Measurements from ENCODE around the gene LTK. TPM values are rescaled to one million over a fixed set of nuclear protein-coding genes. Genes with fewer than 3 reads are reported as not detected.

LTK gene
- total RNA-seq, 1 experiment from 2014 or later = 0.07 TPM

DNA sequence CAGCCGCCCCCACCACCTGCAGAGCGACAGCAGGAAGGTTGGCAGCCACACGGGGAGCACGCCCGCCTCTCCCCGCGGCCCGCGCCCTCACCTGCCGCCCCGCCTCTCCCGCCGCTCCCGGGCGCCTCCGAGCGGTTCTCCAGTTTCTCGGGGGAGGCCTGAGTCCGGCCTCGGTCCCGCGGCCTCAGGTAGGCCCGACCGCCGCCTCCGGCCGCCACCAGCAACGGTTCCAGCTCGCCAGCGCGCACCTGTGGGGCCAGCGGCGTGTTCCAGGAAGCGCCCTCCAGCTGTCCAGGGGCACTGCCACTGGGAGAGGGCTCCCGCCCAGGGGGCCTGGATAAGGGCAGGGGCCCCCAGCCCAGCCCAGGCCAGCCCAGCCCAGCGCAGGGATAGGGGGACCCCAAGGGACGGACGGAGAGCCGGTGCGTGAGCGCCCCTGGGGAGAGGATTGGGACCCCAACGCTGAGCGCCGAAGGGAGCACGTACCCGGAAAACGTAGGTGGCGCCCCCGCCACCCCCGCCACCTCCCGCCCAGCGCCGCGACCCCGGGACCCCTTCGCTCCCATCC lies 2.2 kb downstream of the LTK start:
- DNase-seq (no peak), ATAC-seq (no peak)
- intact Hi-C loops (cut with micrococcal nuclease) = no loop called here
- H3K4me3 ChIP-seq (ENCODE audit: low read length) = no peak overlapping the region
- no peaks in the 10 kb centered on the region for H3K79me2 ChIP-seq (ENCODE audit: low read length)
- TF ChIP-seq EZH2 (IDR thresholded peaks at IDR 0.05; ENCODE audit: low read length, unreplicated experiment) (no peak), EZH2phosphoT487 (IDR thresholded peaks at IDR 0.05; ENCODE audit: borderline replicate concordance, low read length) (no peak)
- TF ChIP-seq, protein P1, sequence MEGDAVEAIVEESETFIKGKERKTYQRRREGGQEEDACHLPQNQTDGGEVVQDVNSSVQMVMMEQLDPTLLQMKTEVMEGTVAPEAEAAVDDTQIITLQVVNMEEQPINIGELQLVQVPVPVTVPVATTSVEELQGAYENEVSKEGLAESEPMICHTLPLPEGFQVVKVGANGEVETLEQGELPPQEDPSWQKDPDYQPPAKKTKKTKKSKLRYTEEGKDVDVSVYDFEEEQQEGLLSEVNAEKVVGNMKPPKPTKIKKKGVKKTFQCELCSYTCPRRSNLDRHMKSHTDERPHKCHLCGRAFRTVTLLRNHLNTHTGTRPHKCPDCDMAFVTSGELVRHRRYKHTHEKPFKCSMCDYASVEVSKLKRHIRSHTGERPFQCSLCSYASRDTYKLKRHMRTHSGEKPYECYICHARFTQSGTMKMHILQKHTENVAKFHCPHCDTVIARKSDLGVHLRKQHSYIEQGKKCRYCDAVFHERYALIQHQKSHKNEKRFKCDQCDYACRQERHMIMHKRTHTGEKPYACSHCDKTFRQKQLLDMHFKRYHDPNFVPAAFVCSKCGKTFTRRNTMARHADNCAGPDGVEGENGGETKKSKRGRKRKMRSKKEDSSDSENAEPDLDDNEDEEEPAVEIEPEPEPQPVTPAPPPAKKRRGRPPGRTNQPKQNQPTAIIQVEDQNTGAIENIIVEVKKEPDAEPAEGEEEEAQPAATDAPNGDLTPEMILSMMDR (conservative IDR thresholded peaks at IDR 0.05; ENCODE audit: low read depth, low read length) = no peak
- H3K27me3 ChIP-seq (ENCODE audit: low read length) = no peaks in the 10 kb centered on the region
- H2AFZ ChIP-seq (ENCODE audit: low read length) = no peak overlapping the region
- H3F3A ChIP-seq (ENCODE audit: low read length, unreplicated experiment) = no peaks in the 10 kb centered on the region
- no peaks in the 10 kb centered on the region for H3K9me2 ChIP-seq (replicated peaks; ENCODE audit: low read length)
- no peaks in the 10 kb centered on the region for H3K9me3 ChIP-seq (ENCODE audit: low read length)
- H3K27ac ChIP-seq (ENCODE audit: low read length) = no peak overlapping the region
- H3K4me1 ChIP-seq (ENCODE audit: insufficient read depth, low read length) = peaks cover 13% of the 10 kb centered on the region
- H3K9ac ChIP-seq (ENCODE audit: low read length) = no peak overlapping the region
- ChIA-PET POLR2A (ENCODE audit: unreplicated experiment) (no interaction called here), CTCF (no interaction called here)
- BruUV-seq (replicated peaks) = no TSS peak
- H4K20me1 ChIP-seq (ENCODE audit: low read length) = no peaks in the 10 kb centered on the region
- H3K4me2 ChIP-seq (ENCODE audit: low read length) = no peak overlapping the region
- H3K36me3 ChIP-seq (ENCODE audit: low read depth, low read length) = no peaks in the 10 kb centered on the region

DNA sequence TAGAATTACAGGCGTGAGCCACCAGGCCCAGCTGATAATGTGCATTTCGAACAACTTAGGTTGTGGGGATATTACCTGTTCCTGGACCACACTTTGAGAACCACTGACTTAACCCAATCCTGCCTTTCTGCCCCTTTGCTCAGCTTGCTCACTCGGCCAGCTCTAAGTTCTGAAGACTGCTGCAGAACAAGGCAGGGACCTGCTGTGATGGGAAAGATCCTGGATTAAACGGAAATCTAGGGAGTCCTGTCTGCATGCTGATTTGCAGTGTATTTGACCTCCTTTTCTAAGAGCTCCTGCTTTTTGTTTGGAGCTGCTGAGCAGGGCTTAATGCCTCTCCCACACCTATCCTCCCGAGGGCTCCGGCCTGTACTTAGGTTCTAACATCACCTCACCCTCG lies 2.9 kb downstream of the LTK start:
- Histone ChIP-seq H3K36me3 (ENCODE audit: low read depth, low read length) (no peaks in the 10 kb centered on the region), H3K27ac (ENCODE audit: low read length) (no peak overlapping the region), H3K79me2 (ENCODE audit: low read length) (no peaks in the 10 kb centered on the region), H3K4me3 (ENCODE audit: low read length) (no peak overlapping the region), H2AFZ (ENCODE audit: low read length) (no peak overlapping the region), H3K9me3 (ENCODE audit: low read length) (no peaks in the 10 kb centered on the region), H3K27me3 (ENCODE audit: low read length) (no peaks in the 10 kb centered on the region), H3F3A (ENCODE audit: low read length, unreplicated experiment) (no peaks in the 10 kb centered on the region), H3K9me2 (replicated peaks; ENCODE audit: low read length) (no peaks in the 10 kb centered on the region), H3K4me1 (ENCODE audit: insufficient read depth, low read length) (peaks cover 13% of the 10 kb centered on the region), H3K9ac (ENCODE audit: low read length) (no peak overlapping the region), H3K4me2 (ENCODE audit: low read length) (no peak overlapping the region), H4K20me1 (ENCODE audit: low read length) (no peaks in the 10 kb centered on the region)
- DNase-seq (no peak), ATAC-seq (no peak)
- BruUV-seq (replicated peaks) = no TSS peak
- ChIA-PET CTCF (no interaction called here), POLR2A (ENCODE audit: unreplicated experiment) (no interaction called here)
- intact Hi-C loops (cut with micrococcal nuclease) = no loop called here
- no peak for TF ChIP-seq EZH2 (IDR thresholded peaks at IDR 0.05; ENCODE audit: low read length, unreplicated experiment)
- TF ChIP-seq, protein P1 (conservative IDR thresholded peaks at IDR 0.05; ENCODE audit: low read depth, low read length) = no peak
- no peak for TF ChIP-seq EZH2phosphoT487 (IDR thresholded peaks at IDR 0.05; ENCODE audit: borderline replicate concordance, low read length)

DNA sequence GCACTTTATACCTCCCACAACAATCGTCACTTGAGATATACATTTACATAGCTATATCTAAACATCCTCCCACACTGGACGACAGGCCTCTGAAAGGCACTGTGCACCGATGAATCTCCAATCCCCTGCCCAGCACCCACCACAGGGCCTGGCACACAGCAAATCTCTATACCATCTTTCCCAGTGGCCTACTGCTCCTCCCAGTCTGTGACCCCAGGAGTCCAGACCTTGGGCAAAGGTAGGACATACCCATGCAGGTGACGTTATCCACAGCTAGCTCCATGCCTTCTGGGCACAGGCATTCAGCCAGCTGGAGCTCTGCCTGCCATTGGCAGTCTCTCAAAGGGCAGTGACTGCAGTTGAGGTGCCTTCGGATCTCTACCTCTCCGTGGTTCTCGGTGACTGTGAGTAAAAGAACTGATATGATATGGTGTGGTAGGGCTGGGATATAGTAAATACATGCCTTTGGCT lies 5.8 kb downstream of the LTK start:
- intact Hi-C loops (cut with micrococcal nuclease) = loop anchor here (5.0 kb wide), 2 partner anchors 41 to 49 kb away; partner anchors contain the start of gene TYRO3
- POLR2A ChIA-PET (ENCODE audit: unreplicated experiment) = interaction anchor here (0.7 kb wide), 1 partner anchor 13 kb away, joined by 3 read pairs; no protein-coding TSS in a partner anchor

More for the DNA sequence above, 5.8 kb downstream of the LTK start:
- Histone ChIP-seq H3K27me3 (ENCODE audit: low read length) (no peaks in the 10 kb centered on the region), H3K9me2 (replicated peaks; ENCODE audit: low read length) (no peaks in the 10 kb centered on the region), H3K9me3 (ENCODE audit: low read length) (no peaks in the 10 kb centered on the region), H3K9ac (ENCODE audit: low read length) (no peak overlapping the region), H3K4me2 (ENCODE audit: low read length) (no peak overlapping the region), H3K27ac (ENCODE audit: low read length) (no peak overlapping the region), H3K4me1 (ENCODE audit: insufficient read depth, low read length) (peaks cover 13% of the 10 kb centered on the region), H2AFZ (ENCODE audit: low read length) (no peak overlapping the region), H3F3A (ENCODE audit: low read length, unreplicated experiment) (no peaks in the 10 kb centered on the region), H3K79me2 (ENCODE audit: low read length) (no peaks in the 10 kb centered on the region), H4K20me1 (ENCODE audit: low read length) (no peaks in the 10 kb centered on the region), H3K4me3 (ENCODE audit: low read length) (no peak overlapping the region), H3K36me3 (ENCODE audit: low read depth, low read length) (no peaks in the 10 kb centered on the region)
- peak; percentile 92 for DNase-seq
- ATAC-seq = peak; percentile 54
- BruUV-seq (replicated peaks) = no TSS peak
- TF ChIP-seq, protein P1 (conservative IDR thresholded peaks at IDR 0.05; ENCODE audit: low read depth, low read length) = no peak
- TF ChIP-seq EZH2phosphoT487 (IDR thresholded peaks at IDR 0.05; ENCODE audit: borderline replicate concordance, low read length) (no peak), EZH2 (IDR thresholded peaks at IDR 0.05; ENCODE audit: low read length, unreplicated experiment) (no peak)
- CTCF ChIA-PET = interaction anchor here (1.1 kb wide), 1 partner anchor 42 kb away, joined by 3 read pairs; no protein-coding TSS in a partner anchor

Data from PC-3 (cell line).